HuH-7 (cell line): ENCODE measurements around the gene NPAS2.

Experiments used
- DNase-seq: peaks from one replicate; pipeline ENCODE4 v3.0.0; 2011; ENCODE audit warnings: low spot score

Gene NPAS2

DNA sequence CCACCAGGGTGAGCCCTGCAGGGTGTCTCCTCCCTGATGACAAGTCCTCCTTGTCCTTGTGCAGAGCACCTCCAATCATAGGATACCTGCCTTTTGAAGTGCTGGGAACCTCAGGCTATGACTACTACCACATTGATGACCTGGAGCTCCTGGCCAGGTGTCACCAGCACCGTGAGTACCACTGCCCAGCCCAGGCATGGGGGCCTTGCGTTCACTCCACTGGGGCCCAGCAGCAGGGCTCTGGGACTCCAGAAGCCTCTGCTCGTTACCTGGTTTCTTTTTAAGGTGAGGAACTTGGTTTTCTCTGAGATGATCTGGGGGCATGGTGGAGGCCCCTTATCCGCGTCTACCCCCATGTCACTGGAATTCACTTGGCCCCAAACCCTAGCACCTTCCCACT, 145.7 kb downstream of the NPAS2 start:
- DNase-seq: no peak

DNA sequence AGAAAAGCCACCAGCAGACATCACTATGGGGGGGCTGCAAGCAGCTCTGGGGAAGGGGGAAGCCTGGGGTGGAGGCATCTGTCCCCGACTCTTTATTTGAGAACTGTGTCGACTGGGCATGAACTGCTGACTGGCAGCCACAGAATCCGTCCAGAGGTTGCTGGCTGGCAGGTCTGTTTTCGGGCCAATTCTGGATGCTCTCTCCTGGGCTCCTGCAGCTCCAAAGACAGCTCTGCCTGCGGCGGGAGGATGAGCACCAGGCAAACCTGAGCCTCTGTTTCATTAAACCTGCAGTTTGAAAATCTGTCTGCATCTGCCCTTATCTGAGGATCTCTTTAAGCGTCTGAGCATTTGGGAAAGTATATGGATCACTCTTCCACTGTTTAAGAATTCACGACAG, 147.8 kb downstream of the NPAS2 start:
- DNase-seq: no peak

DNA sequence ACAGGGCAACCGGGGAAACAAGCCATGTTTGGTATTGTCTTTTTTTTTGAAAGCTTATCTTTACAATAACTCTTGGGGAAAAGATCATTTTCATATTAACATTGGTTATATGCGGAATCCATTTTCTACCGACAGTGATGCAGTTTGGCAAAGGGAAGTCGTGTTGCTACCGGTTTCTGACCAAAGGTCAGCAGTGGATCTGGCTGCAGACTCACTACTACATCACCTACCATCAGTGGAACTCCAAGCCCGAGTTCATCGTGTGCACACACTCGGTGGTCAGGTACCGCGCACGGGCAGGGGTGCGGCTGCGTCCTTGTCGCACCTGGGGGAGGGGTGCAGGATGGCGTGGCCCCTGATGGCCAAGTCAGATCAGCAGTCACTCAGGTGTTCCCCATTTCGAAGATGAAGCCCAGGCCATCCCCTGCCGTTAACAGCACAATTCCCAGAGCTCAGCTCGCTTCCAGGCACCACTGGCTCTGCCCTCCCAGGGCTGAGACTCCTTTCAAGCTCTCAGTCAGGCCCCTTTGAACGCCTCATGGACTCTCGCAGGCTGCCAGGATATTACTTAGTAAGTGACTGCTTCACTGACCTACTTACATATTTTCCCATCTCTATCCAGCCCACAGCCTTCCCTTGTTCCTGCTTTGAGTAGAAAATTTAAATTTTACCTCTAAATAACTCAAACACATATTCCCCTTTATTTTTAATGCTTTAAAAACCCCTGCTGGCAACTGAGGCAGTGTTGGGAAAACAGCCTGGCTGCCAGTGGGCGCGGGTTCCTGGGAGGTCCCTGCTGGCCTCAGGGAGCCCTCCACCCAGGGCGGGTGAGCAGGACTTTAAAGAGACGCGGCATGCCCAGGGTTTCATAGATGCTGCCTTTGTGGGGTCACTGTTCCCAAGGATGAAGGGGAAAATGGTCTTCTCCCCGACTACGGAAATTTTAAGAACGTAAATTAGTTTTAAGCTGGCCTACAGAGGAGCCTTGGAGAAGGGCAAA, 148.5 kb downstream of the NPAS2 start:
- DNase-seq: no peak

DNA sequence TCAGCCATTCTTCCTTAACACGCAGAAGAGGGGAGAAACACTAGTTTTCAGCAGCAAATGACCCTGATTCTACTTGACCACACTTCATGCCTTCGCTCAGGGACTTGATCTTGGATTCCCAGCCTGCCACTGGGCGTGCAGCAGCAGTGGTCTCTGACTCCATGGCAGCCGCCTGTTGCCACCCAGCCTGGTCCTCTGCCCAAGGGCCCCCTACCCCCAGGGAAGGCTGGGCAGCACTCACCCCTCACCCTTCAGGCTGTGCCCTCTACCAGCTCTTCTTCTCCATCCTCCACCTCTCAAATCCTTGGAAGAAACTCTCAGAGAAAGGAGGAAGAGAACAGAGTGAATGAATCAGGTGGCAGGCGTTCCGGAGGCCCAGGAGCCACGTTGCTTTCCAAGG, 150.1 kb downstream of the NPAS2 start:
- DNase-seq: no peak

DNA sequence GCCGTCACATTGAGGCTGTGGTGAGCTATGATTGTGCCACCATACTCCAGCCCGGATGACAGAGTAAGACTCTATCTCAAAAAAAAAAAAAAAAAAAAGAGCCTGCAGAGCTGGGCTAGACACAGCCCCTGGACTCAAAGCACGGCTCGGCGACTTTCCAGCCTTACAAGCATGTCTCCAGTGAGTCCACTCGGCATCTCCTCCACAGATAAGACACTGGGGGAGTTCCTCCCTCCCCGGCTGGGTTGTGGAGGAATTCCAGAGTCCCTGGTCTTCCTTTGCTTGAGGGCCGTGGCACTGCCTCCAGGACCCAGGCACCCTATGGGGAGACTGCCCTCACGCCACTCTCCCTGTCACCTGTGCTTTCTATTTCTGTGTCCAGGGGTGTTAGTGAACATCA, 151.3 kb downstream of the NPAS2 start:
- DNase-seq: no peak

DNA sequence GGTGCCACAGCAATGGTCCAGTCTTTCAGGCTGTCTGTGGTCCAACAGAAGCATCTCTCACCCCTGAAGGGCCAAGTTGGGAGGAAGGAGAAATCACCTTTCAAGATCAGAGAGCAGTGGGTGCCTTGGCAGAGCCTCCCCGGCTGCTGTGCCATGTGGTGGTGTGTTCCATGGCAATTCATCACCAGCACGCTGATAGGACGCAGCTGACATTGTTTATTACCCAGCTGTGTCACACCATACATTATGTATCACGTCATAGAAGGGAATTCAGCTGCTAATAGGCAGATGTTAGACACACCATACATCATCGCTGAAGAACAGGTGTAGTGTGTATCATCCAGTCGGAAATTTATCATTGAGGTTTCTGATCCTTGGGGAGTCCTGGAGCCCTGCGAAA, 152.5 kb downstream of the NPAS2 start:
- no peak for DNase-seq

DNA sequence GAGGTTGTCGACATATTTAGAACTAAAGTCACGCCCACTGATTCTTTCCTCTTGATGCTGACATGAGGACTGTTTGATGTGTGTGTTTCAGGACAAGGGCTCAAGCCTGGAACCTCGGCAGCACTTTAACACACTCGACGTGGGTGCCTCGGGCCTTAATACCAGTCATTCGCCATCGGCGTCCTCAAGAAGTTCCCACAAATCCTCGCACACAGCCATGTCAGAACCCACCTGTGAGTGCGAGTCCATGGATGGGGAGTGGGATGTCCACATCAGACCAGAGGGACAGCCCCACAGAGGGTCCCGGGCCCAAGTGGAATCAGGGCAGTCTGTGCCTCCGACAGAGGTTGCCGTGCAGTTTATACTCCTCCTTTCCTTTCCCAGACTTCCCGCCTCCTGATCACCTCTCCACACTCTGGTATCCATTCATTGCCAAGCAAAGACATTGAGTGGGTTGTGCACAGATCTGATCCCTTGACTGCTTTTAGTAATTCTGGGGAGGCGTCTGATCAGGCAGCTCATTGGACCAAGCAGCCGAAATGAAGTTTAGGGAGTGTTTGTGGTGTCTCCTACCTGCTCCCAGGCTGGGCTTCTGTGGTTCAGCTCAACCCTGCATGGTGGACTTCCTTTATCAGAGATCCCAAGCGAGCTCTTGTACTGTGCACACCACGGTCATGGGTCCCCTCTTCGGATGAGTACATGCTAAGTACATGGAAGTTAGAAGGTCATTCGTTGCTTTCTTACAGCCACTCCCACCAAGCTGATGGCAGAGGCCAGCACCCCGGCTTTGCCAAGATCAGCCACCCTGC, 155.0 kb downstream of the NPAS2 start:
- no peak for DNase-seq

DNA sequence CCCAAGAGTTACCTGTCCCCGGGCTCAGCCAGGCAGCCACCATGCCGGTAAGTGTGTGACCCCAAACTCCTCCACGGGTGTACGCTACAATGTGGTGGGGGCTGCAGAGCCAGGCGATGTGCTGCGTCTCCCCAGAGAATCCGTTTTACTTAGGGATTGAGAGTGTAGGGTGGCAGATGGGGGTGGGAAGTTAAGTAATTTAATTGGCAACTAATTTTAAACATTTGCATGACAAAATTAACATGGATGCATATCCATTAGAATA, 155.5 kb downstream of the NPAS2 start:
- no peak for DNase-seq

DNA sequence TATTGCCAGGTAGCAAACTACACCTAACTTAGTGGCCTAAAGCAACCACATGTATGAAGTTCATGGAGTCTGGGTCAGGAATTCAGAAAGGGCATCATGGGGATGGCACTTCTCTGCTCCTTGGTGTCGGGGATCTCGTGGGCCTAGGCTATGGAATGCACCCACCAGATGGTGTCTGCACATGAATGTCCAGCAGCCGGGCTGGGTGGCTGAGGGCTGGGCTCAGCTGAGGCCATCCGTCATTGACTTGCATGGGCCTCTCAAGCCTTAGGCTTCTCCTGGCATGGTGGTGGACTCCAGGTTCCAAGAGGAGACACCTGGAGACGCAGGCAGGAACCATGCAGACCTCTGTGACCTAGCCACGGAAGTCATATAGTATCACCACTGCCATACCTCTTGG, 156.1 kb downstream of the NPAS2 start:
- no peak for DNase-seq

DNA sequence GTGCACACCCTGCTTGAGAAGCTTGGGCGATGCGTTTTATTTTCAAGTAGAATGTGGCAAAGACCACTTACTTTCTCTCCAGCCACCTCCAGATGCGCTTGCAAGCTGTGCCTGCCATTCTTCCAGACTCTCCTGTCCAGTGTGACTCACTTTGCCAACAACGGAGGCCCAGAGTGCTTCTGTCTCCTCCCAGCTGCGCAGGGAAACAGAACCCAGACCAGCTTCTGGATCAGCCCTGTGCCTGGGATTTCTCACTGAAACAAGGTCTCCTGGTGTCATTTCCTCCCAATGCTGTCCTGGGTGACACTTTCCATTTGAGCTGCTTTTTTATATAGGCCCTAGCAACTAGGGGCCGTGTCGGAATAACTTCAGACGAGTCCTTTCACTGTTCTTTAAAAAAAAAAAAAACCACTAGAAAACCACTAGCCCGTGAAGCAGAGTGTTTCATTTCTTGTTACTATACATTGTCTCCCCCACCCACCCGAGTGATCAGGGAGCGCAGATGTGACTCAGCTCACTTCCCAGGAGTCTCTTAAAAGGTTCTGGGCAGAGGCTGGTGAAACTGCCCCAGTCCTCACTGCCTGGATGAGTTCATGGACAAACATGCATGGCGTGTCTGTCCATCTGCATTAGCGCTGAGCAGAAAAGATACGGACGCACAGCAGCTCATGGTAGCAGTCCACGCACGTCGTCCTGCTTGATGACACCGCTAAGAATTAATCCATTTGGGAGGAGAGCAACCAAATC, 156.9 kb downstream of the NPAS2 start:
- no peak for DNase-seq

DNA sequence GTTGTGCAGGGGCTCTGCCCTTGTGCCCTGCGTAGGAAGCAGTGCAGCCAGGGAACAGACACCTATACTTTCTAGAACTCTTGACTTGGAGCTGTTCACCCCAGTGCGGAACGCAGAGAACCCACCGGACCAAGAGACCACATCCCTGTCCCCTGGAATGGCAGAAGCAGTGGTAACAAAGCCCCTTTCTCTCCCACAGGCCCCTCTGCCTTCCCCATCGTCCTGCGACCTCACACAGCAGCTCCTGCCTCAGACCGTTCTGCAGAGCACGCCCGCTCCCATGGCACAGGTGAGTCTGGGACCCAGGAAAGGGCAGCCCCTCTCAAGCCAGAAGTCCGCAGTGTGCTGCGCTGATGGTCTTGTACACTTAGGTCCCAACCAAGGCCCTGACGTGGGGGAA, 157.6 kb downstream of the NPAS2 start:
- no peak for DNase-seq

DNA sequence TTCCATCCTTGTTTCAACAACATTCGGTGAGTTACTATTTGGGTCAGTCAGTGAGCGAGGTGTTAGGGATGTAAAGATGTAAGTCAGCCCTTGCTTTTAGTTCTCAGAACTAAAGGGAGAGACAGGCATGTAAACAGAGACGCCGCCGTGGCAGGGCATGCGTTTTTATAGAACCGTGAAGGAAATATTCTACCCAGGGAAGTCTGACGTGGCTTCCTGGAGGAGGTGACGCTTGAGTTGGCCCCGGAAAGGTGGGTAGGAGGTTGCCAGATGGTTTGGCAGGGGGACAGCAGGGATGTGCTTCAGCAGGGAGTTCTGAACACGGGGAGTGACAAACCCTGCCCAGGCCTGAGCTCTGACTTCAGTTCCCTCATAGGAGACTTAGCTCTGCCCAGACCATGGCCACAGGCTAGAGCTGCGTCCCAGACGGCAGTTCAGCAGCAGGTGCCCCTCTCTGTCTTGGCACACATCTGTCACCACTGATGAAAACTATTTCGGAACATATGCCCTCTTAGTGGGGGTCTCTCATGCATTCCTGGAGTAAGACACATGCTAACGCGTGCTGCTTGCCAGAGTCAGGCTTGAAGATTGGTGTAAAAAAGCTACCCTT, 158.7 kb downstream of the NPAS2 start:
- no peak for DNase-seq

DNA sequence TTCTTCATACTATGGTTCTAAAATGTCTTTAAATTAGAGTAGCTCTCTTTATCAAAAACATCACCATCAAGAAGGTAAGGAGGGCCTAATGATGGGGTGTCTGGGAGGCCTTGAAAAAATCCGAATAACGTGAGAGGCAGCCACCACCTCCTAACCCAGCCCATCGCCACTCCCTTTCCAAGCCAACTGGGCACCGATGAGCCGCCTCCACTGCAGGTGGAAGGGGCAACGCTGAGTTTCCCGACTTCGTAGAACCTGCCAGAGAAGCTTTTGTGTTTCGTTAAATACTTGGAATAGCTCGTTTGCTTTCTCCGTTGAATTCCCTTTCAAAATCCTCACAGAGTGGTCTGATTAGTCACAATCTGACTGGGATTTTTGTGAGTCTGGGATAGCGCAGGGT, 160.1 kb downstream of the NPAS2 start:
- no peak for DNase-seq

DNA sequence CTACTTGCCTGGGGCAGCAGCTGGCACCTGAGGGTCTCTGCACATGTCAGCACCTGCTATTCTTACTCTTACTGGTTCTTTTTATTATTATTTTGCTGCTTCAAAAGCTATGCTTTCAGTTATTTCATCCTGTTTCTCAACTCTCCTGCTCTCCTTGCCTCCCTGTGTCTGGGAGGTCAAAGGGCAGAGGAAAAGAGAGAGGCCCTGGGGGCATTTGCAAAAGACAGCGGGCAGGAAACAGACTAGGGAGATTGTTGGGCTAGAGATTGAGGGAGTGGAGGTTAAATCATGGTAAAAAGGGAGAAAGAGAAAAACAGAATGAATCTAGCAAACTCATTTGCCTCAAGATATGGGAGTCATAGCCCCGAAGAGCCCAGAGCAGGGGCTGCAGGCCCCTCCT, 161.1 kb downstream of the NPAS2 start:
- DNase-seq: no peak

DNA sequence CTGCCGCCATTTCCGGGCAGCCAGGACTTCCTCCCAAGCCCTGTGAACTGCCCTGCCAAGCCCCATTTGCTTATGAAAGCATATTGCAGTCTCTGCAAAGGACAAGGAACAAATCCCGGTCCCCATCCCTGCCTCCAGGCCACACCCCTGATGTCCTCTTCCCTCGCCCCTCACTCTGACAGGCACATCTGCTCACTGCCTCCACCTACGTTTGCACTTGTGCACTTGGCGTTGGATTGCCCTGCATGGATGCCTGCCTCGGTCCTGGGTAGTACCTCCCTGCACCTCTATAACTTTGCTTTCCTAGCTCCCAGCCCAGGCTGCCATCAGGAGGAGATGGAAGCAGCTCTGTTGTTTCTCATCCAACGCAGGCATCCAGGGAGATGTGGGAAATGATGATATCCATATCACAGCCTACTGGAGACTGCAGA, 162.5 kb downstream of the NPAS2 start:
- no peak for DNase-seq

DNA sequence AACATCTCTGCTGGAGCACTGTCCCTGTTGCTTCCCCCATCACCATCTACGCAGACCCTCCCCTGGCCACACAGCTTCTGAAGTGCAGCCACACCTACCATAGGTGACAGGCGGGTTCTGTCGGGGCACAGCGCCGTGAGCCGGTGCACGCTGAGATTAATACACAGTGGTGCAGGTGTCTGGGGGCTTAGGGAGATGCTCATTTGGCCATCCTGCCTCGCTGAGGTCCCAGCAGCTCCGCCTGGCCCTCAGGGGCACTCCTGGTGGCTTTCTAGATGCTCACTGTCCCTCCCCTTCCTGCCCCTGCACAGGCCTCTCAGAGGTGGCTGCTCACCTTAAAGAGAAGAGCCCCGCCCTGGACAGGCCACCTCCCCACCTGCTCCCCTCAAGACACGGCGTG, 163.3 kb downstream of the NPAS2 start:
- no peak for DNase-seq

DNA sequence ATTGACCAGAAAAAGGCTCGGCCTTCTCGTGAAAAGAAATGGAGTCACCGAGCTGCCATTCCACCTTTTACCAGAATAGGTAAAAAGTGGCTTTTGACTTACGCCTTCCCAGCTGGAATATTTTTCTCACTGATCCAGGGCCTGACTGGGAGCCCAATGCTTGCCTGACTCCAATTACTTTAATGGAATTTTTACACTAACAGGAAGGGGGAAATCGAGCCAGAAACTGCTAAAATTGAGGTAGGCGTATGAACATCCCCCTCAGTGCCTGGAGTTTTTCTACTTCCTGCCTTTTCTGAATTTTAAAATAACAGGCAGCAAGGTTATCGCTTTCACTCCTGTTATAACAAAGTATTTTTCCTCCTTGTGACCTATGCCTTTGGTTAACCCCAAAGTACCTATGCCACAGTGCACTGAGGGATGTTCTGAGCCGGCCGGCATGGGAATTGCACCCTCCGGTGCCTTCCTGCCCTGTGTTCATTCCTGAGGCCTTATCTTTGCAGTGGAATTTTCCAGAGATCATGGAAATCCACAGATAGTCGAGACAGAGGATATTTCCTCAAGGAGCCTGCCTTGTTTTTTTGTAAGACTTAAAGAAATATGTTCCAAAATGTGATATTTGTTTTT, 163.9 kb downstream of the NPAS2 start:
- peak; percentile 70 for DNase-seq

DNA sequence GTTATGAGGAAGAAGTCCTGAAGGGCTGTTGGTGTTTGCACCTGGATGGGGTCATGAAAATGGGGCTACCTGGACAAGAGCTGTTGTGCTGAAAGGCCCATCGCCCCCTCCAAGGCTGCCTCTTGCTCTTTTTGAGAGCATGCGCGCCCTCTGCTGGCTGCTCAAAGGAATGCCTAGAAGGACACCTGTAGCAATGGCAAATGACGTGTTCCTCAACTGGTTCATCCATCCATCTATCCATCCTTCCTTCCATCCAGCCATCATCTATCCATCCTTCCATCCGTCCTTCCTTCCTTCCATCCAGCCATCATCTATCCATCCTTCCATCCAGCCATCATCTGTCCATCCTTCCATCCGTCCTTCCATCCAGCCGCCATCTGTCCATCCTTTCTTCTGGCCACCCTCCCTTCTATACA, 165.0 kb downstream of the NPAS2 start:
- DNase-seq: peak; percentile 80

DNA sequence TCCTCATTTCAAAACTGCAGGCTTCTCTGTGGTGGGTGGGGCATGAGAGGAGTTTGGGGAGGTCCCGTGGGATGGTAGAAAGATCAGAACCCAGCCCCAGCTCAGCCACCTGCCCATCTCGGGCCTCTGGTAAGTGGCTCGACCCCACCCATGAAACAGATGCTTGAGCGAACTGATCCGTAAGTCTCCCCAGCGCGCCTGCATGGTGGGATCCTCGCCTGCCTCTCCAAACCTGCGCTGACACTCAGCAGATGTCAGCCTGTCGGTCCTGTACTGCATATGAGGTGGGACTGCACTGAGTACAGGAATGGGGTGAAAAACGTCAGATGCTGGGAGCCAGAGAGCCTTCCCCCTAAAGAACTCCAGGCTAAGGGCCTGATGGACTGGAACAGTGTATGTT, 166.2 kb downstream of the NPAS2 start:
- DNase-seq: no peak

DNA sequence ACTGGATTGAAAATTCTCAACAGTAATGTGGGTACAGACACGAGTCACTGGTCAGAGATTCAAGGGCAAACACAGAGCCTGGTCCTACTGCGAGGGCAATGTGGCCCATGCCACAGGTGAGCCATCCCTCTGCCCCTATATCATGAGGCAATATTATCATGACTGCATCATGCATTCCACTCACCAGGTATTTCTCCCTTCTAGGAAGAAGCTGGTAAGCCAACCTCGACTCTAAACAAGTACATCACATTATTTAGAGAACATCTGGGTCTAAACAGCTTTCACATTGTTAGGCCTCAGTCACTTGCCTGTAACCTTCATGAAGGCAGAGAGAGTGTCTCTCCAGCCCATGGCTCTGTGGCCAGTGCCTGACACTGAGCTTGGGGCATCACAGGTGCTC, 167.6 kb downstream of the NPAS2 start:
- no peak for DNase-seq

DNA sequence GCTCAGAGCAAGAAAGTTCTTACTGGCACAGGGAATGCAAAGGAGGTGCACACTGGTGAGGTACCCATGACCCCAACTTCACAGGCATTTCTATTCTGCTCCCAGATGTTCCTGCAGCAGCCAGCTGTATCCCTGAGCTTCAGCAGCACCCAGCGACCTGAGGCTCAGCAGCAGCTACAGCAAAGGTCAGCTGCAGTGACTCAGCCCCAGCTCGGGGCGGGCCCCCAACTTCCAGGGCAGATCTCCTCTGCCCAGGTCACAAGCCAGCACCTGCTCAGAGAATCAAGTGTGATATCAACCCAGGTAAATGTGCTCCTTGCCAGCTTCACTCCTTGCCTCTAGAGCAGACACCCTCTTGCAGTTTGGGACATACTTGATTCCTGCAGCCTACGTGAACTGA, 168.0 kb downstream of the NPAS2 start:
- no peak for DNase-seq
